ENCODE results near the gene KIAA1328.

GRCh38 chr18:36903215-36903928, 74.4 kb downstream of the KIAA1328 start:
- TF ChIP-seq POLR2A (IDR thresholded peaks at IDR 0.05; ENCODE audit: low read length), result no peak
- TF ChIP-seq GATA1 (IDR thresholded peaks at IDR 0.05; ENCODE audit: low read depth, low read length), result no peak

All from erythroblast (primary cell).